GM12873 (cell line): ENCODE data around the gene WDR7.

ENCODE experiments used
- TF ChIP-seq, protein P1 (sequence below): IDR thresholded peaks from 2 replicates; pipeline ENCODE4 v1.5.1; 2012; ENCODE audit warnings: low read depth, mild to moderate bottlenecking, moderate library complexity, low read length, control low read depth; ENCODE audit not compliant: insufficient read depth; ENCODE audit errors: missing control alignments

Gene WDR7

GRCh38 chr18:57027190-57027708 lies 376.1 kb downstream of the WDR7 start:
- TF ChIP-seq, protein P1, sequence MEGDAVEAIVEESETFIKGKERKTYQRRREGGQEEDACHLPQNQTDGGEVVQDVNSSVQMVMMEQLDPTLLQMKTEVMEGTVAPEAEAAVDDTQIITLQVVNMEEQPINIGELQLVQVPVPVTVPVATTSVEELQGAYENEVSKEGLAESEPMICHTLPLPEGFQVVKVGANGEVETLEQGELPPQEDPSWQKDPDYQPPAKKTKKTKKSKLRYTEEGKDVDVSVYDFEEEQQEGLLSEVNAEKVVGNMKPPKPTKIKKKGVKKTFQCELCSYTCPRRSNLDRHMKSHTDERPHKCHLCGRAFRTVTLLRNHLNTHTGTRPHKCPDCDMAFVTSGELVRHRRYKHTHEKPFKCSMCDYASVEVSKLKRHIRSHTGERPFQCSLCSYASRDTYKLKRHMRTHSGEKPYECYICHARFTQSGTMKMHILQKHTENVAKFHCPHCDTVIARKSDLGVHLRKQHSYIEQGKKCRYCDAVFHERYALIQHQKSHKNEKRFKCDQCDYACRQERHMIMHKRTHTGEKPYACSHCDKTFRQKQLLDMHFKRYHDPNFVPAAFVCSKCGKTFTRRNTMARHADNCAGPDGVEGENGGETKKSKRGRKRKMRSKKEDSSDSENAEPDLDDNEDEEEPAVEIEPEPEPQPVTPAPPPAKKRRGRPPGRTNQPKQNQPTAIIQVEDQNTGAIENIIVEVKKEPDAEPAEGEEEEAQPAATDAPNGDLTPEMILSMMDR, result no peak

GRCh38 chr18:57029761-57030160 lies 378.6 kb downstream of the WDR7 start:
- TF ChIP-seq, protein P1, result no peak

DNA sequence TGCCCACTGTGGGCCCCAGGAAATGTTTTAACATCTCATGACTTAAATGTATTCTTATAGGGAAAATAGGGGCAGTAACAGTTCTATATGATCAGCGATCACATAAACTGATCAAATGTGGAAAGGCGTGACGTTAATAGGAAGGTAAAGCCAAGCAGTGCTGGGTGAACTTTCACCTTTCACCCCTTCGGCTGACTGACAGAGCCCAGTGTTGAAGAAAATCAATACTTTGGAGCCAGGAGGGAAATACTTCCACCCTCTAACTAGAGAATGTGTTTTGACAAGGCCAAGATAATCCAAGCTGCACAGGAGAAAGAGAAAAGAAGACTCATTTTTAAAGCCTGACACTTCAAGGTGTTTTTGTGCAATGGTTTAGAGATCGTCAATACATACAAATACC lies 379.3 kb downstream of the WDR7 start:
- TF ChIP-seq, protein P1, result no peak

DNA sequence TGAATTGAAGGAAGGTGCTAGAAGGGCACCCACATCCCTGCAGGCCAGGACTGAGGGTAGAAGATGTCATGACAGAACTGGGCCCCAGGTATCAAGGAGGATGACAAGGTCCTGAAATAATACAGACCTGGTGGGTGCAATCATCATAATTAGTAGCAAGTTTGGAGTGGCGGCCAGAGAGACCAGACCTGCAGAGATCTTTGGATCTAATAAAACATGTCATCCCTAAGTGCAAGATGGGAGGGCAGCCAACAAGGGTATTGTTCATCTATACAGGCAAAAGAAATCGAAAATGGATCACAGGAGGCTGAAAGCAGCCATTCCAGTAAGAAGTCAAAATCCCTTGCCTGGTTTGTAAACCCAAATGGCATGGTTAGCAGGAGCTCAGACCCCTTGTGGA lies 384.4 kb downstream of the WDR7 start:
- TF ChIP-seq, protein P1, result no peak

DNA sequence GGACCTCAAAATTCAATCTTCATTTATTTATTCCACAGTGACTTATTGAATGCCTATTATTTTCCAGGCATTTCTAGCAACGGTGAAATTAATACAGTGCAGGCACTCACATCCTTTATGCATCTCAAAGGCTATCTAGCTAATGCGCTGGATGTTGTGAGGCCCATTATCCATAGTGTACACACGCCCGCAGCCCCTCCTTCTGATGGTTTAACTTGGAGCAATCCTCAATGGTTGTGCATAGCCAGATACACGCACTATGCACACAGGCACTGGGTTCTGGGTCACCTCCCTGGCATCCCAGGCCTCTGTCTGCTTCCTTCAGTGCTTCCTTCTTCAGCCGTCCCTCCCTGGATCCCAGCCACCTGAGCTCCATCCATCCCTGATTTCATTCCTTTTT lies 387.2 kb downstream of the WDR7 start:
- TF ChIP-seq, protein P1, result no peak

DNA sequence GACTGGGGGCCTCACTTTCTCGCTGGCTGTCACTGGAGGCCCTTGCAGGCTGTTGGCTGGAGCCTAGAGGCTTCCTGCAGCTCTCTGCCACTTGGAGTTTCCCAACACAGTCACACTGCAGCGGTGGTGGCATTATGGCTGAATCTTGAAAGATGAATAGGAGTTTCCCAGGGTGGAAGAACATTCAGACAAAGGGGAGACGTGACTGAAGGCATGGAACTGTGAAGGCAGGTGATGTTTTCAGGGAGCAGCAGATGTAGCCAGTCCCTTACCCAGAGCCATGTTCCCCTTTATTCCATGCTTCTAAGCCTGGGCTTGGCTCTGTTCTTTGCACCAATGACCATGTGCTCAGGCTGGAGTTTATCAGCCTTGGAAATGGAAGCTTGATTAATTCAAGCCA lies 389.0 kb downstream of the WDR7 start:
- TF ChIP-seq, protein P1, result no peak

DNA sequence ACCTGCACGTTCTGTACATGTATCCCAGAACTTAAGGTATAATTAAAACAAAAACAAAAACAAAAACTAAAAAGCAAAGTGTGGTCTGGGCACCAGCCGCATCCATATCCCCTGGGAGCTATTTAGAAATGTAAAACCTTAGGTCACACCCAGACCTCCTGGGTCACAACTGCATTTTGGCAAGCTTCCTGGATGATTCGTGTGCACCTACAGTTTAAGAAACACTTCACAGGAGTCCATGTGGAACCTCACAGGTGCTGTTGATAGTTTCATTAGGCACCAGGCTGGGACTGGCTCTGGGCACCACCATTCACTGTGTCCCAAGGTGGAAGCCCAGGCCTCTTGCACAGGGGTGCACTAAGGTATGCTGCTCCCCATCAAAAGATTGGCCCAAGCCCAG lies 392.1 kb downstream of the WDR7 start:
- TF ChIP-seq, protein P1, result no peak
